GM18508 (cell line): ENCODE measurements around the gene FAM241A.
"Not testable (repeated sequence)": the region's sequence is repeated elsewhere in the genome, so short reads cannot be mapped to it uniquely, and the experiment has no call there.

Source experiments
- ATAC-seq: cut with Tn5 transposase; IDR thresholded peaks from one replicate; pipeline ENCODE4 v1.9.1; 2021; ENCODE audit warnings: moderate number of reproducible peaks; ENCODE audit not compliant: insufficient read depth, unreplicated experiment

FAM241A gene

GRCh38 chr4:112171051-112171763 is 26.0 kb downstream of the FAM241A start:
- not testable (repeated sequence) for ATAC-seq

GRCh38 chr4:112172180-112172579 is 26.9 kb downstream of the FAM241A start:
- peak; percentile 74 for ATAC-seq

- ATAC-seq, result no peak
These were observed 28.6 kb downstream of the FAM241A start for GRCh38 chr4:112173593-112174558.

DNA sequence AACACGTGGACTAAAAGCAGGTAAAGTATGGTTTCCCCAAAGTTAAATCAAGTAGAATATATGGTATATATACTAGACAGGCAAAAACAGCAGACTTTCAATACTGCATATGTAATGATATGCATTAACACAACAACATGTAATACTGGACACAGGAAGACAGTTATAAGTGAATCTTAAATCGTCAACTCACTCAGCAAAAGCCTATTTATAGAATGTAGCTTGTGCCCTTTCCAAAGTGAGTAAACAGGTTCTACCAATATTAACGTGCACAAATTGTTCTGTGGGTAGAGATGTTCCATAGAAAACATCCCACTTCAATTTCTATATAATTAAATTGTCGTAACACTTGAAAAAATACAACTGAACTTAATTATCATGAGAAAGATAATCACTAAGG is 30.6 kb downstream of the FAM241A start:
- ATAC-seq, result no peak

- ATAC-seq, result no peak
These were observed 31.3 kb downstream of the FAM241A start for GRCh38 chr4:112176596-112176995.

GRCh38 chr4:112178741-112179140 is 33.5 kb downstream of the FAM241A start:
- not testable (repeated sequence) for ATAC-seq

DNA sequence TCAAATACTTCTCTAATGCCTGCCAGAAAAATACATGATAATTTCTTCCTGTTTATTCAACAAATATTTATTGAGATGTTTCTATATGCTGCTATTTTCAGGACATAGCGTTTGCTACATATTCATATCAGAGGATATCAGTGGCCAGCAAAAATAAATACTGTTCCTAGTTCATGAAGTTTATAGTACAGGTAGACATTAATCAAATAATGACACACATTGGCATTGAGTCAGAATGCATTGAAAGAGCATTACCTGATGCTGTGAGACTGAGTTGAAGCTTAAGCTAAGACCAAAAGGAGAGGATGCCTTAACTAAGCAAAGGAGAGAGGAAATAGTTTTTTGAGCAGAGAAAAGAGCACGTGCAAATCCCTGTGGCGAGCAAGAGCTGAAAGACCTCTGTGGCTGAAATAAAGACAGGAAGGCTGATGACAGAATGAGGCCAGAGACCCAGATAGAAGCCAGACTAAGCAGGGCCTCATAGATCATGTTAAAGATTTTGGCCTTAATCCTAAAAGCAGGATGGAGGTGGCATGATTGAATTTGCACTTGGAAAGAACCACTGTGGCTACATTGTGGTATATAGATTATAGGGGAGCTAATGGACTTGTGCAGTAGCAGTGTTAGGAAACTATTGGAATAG is 36.2 kb downstream of the FAM241A start:
- ATAC-seq, result no peak

DNA sequence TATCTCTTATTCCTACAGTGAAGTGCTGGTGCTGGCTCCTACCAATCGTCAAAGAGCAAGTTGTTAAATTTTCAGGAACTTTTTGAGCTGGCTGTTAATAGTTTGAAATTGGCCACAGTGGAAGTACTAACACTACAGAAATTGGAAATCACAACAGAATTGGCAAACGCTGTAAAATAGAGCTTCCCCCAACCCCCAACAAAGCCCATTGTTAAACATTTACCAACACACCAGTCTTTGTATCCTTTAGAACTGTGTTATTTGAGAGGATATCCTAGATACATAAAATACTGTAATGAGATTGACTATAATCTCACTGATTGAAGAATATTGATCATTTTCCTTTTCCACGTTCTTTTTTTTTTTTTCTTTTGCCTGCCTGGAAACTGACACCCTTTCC is 37.4 kb downstream of the FAM241A start:
- no peak for ATAC-seq

GRCh38 chr4:112183252-112183651 is 38.0 kb downstream of the FAM241A start:
- ATAC-seq, result no peak

DNA sequence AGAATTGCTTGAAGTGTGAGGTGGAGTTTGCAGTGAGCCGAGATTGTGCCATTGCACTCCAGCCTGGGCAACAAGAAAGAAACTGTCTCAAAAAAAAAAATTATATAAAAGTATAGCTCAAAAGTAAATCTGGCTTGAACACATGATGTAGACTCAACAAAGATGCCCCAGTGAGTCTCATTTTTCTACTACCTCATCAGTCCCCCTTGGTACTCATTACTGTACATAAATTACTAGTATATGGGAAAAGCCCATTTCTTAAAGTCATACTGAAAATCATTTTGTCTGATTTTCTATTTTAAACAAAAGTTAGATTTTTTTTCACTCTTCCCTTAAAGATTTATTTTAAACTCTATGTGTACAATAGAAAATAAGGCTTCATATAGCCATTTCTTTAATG is 39.2 kb downstream of the FAM241A start:
- no peak for ATAC-seq

GRCh38 chr4:112185334-112185733 is 40.1 kb downstream of the FAM241A start:
- no peak for ATAC-seq

GRCh38 chr4:112185740-112186670 is 40.8 kb downstream of the FAM241A start:
- ATAC-seq, result no peak

DNA sequence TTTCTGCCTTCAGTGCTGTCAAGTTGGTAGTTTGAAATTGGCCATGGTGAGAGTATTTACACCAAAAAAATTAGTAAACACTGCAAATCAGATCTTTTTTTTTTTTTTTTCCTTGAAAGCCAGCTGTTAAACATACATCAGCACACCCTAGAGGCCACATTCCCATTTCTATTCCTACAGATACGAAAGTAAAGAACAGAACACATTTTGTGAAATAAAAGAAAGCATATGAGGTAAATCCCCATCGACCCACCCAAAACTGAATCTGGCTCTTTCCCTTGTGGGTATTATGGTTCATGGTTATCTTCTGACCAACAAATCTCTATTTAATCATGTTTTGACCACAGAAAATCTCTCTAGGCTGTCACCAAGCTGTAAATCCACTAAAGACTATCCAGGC is 44.5 kb downstream of the FAM241A start:
- ATAC-seq, result no peak

- ATAC-seq, result no peak
These were observed 45.4 kb downstream of the FAM241A start for GRCh38 chr4:112190684-112191083.

- no peak for ATAC-seq
These were observed 51.2 kb downstream of the FAM241A start for GRCh38 chr4:112196461-112196860.

DNA sequence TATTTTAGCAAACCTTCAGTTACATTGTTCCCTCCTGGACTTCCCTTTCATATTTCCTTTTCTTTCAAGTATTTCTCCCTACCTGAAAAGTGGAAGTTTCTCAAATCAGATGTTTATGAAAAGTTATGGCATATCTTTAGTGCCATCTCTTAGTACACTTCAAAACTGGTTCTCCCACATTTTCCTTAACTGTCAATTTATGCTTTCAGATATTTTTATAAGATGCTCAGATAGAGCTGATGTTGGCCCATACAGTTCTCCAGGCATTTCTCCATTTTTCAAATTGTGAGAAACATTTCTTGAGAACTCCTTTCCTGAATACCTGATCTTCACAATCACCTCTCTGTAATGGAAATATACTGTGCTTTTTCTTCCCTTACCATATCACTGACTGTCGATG is 53.8 kb downstream of the FAM241A start:
- ATAC-seq, result peak; percentile 13

GRCh38 chr4:112201915-112202505 is 56.8 kb downstream of the FAM241A start:
- no peak for ATAC-seq

GRCh38 chr4:112203593-112203992 is 58.3 kb downstream of the FAM241A start:
- ATAC-seq, result no peak

DNA sequence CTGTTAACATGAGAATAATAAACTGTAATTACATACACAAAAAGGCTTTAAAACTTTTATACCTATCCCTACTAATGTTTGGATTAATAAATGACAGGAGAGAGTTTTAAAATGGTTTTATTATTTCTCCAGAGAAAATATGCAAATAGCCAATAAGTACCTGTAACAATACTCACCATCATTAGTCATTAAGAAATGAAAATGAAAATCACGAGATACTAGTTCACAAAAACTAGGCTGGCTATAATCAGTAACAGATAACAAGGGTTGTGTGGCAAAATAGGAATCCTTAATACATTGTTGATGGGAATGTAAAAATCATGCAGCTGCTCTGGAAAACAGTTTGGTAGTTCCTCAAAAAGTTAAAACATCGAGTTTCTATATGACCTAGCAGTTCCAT is 61.2 kb downstream of the FAM241A start:
- ATAC-seq, result no peak
